B cell (primary cell): ENCODE data around the gene TTC28.

Source experiments
- CTCF ChIP-seq: fragments of 200-600 bp; IDR thresholded peaks from one replicate; pipeline ENCODE4 v1.8.0; 2022; ENCODE audit warnings: antibody characterized with exemption, mild to moderate bottlenecking
- EZH2 ChIP-seq: IDR thresholded peaks from 2 replicates; pipeline ENCODE4 v1.6.1; 2012; ENCODE audit warnings: borderline replicate concordance, low read depth, mild to moderate bottlenecking, moderate library complexity, low read length; ENCODE audit not compliant: insufficient read depth, poor library complexity, severe bottlenecking

- no peak for TF ChIP-seq CTCF
- TF ChIP-seq EZH2: no peak
Measured at GRCh38 chr22:28029201-28029948, 650.3 kb downstream of the TTC28 start.
